ENCODE measurements around the gene ZMYND11.

ZMYND11 gene

DNA sequence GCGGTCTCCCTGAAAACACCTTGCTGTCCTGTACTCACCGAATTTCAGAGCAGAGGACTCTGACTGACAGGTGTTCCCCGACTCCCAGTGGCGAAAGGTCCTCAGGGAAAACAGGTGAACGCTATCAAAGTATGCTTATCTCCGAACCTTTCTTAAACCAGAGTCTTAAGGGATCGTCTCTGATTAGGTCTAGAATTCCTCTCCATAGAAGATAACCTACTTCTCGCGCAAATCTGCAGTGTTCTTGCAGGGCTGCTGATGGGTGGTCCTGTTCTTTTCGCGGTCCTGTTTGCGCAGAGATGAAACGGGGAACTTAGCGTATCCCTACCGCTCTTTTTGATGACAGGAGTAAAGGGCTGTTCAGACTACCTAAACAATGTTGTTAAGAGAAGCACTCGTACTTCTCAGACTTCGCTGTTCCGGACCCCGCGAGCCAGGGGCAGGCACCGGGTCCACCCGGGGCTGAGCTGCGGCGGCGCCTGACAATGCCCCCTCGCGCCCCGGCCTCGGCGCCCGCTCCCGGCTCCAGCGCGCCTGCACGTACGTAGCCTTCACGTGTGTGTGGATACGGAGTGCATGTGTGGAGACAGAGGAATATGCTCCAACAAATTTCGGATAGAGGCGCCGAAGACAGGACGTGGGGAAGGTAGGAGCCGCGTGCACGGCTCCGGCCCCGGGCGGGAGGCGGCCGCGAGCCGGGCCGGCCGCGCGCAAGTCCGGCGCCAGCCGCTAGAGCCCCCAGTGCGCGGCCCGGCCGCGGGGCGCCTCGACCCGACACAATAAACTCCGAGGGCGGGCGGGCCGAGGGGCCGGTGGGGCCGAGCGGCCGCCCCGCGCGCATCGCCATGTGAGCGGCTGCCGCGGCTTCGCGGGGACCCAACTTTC, 766 bp upstream of the ZMYND11 start (continued):
- TF ChIP-seq ZNF561 (tag by site-specific recombination; IDR thresholded peaks at IDR 0.05; ENCODE audit: borderline replicate concordance) (0 out of 2 replicates have a peak, but pooled peaks have one; percentile 18), ZBTB20 (tag by site-specific recombination; IDR thresholded peaks at IDR 0.05) (peak; percentile 94)

- H3K9me3 ChIP-seq (ENCODE audit: control insufficient read depth, insufficient read depth, low read depth, low read length) = no peaks in the 10 kb centered on the region
- H3K36me3 ChIP-seq (ENCODE audit: control insufficient read depth in 2 of 2, insufficient read depth in 1 of 2, low read length in 2 of 2) = no peaks in the 10 kb centered on the region
- POLR2A ChIA-PET = interaction anchor here (0.6 to 1.1 kb wide), 2 partner anchors 9 to 57 kb away, joined by 3 read pairs; no protein-coding TSS in a partner anchor
- H3K4me1 ChIP-seq (ENCODE audit: control insufficient read depth, insufficient read depth, low read length) = peaks cover 31% of the 10 kb centered on the region
- peak overlapping the region; percentile 97 for H3K27ac ChIP-seq (ENCODE audit: extremely low read depth, low read depth, low read length)
- CTCF ChIA-PET = interaction anchor here (1.0 kb wide), 1 partner anchor 12 kb away, joined by 4 read pairs; no protein-coding TSS in a partner anchor
- peak overlapping the region; percentile 76 for H3K4me3 ChIP-seq (ENCODE audit: low read depth, low read length)
- no peak for TF ChIP-seq TSHZ1 (tag by site-specific recombination; IDR thresholded peaks at IDR 0.05; ENCODE audit: borderline replicate concordance)
- no peak for TF ChIP-seq ZNF792 (tag by site-specific recombination; IDR thresholded peaks at IDR 0.05)
- TF ChIP-seq ZNF132 (tag by site-specific recombination; IDR thresholded peaks at IDR 0.05; ENCODE audit: borderline replicate concordance) = no peak
- TF ChIP-seq ZNF677 (tag by site-specific recombination; IDR thresholded peaks at IDR 0.05) = 0 out of 2 replicates have a peak, but pooled peaks have one; percentile 32
- TF ChIP-seq ZNF837 (tag by site-specific recombination; IDR thresholded peaks at IDR 0.05) = peak; percentile 95
- TF ChIP-seq ZNF394 (tag by site-specific recombination; IDR thresholded peaks at IDR 0.05; ENCODE audit: borderline replicate concordance) = peak; percentile 89
- TF ChIP-seq SP7 (tag by site-specific recombination; IDR thresholded peaks at IDR 0.05) = 0 out of 2 replicates have a peak, but pooled peaks have one; percentile 33
- no peak for TF ChIP-seq KLF1 (tag by site-specific recombination; IDR thresholded peaks at IDR 0.05)
- no peak for TF ChIP-seq ZNF23 (tag by site-specific recombination; IDR thresholded peaks at IDR 0.05; ENCODE audit: borderline replicate concordance)
- TF ChIP-seq ZNF777 (tag by site-specific recombination; IDR thresholded peaks at IDR 0.05; ENCODE audit: borderline replicate concordance) = no peak
- TF ChIP-seq GLIS1 (tag by site-specific recombination; IDR thresholded peaks at IDR 0.05) = peak; percentile 49
- 0 out of 2 replicates have a peak, but pooled peaks have one; percentile 28 for TF ChIP-seq KLF16 (tag by site-specific recombination; IDR thresholded peaks at IDR 0.05)
- TF ChIP-seq SCRT2 (tag by site-specific recombination; IDR thresholded peaks at IDR 0.05) = peak; percentile 84
- TF ChIP-seq ZNF37A (tag by site-specific recombination; IDR thresholded peaks at IDR 0.05) = no peak
- TF ChIP-seq, protein P1, sequence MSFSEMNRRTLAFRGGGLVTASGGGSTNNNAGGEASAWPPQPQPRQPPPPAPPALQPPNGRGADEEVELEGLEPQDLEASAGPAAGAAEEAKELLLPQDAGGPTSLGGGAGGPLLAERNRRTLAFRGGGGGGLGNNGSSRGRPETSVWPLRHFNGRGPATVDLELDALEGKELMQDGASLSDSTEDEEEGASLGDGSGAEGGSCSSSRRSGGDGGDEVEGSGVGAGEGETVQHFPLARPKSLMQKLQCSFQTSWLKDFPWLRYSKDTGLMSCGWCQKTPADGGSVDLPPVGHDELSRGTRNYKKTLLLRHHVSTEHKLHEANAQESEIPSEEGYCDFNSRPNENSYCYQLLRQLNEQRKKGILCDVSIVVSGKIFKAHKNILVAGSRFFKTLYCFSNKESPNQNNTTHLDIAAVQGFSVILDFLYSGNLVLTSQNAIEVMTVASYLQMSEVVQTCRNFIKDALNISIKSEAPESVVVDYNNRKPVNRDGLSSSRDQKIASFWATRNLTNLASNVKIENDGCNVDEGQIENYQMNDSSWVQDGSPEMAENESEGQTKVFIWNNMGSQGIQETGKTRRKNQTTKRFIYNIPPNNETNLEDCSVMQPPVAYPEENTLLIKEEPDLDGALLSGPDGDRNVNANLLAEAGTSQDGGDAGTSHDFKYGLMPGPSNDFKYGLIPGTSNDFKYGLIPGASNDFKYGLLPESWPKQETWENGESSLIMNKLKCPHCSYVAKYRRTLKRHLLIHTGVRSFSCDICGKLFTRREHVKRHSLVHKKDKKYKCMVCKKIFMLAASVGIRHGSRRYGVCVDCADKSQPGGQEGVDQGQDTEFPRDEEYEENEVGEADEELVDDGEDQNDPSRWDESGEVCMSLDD (tag by site-specific recombination; IDR thresholded peaks at IDR 0.05) = 0 out of 2 replicates have a peak, but pooled peaks have one; percentile 13
- no peak for TF ChIP-seq ZFP3 (tag by site-specific recombination; IDR thresholded peaks at IDR 0.05; ENCODE audit: low read depth)
- no peak for TF ChIP-seq ZNF473 (tag by site-specific recombination; IDR thresholded peaks at IDR 0.05)
- no peak for TF ChIP-seq ZNF138 (tag by site-specific recombination; IDR thresholded peaks at IDR 0.05; ENCODE audit: borderline replicate concordance)
- no peak for TF ChIP-seq ZBTB48 (tag by site-specific recombination; IDR thresholded peaks at IDR 0.05)
- no peak for TF ChIP-seq ZNF768 (tag by site-specific recombination; IDR thresholded peaks at IDR 0.05)
- peak; percentile 77 for TF ChIP-seq ZNF692 (tag by site-specific recombination; IDR thresholded peaks at IDR 0.05)
- TF ChIP-seq ZNF416 (tag by site-specific recombination; IDR thresholded peaks at IDR 0.05) = no peak
- TF ChIP-seq ZNF664 (tag by site-specific recombination; IDR thresholded peaks at IDR 0.05) = no peak
- TF ChIP-seq ZNF24 (tag by site-specific recombination; IDR thresholded peaks at IDR 0.05) = no peak
- no peak for TF ChIP-seq ZNF48 (tag by site-specific recombination; IDR thresholded peaks at IDR 0.05)
These were observed 578 bp downstream of the ZMYND11 start for GRCh38 chr10:135601-136464.
